Measurements from ENCODE around the gene FAM167B. TPM values are rescaled to one million over a fixed set of nuclear protein-coding genes. Genes with fewer than 3 reads are reported as not detected.

FAM167B gene
- total RNA-seq, result 0.38 and 2.0 TPM in 2 replicates

GRCh38 chr1:32246888-32247273 is at the start of gene FAM167B:
FAM167B (plus strand) TSS chr1:32247222; CDS start chr1:32247422, 200 bp downstream.

GRCh38 chr1:32200226-32201010 is 46.6 kb upstream of the FAM167B start, which contains the start of gene CCDC28B:
CCDC28B (plus strand) TSS chr1:32200595; CDS start chr1:32201936, 1,341 bp downstream.

GRCh38 chr1:32205401-32206370 is 41.3 kb upstream of the FAM167B start, which contains the start of gene IQCC:
IQCC (plus strand) TSS chr1:32205671; CDS start chr1:32205682, 11 bp downstream.

GRCh38 chr1:32208891-32209328 is 38.1 kb upstream of the FAM167B start, which contains the start of gene DCDC2B:
DCDC2B (plus strand) TSS chr1:32209089; CDS start chr1:32209094, 5 bp downstream.

GRCh38 chr1:32221980-32222755 is 24.9 kb upstream of the FAM167B start, which contains the start of the genes EIF3I and TMEM234:
EIF3I (plus strand) TSS chr1:32222407; CDS start chr1:32222442, 35 bp downstream.
TMEM234 (minus strand) TSS chr1:32222353; CDS start chr1:32222322, 31 bp downstream.

GRCh38 chr1:32250893-32251716 is 4.1 kb downstream of the FAM167B start, which contains the start of gene LCK:
LCK (plus strand) TSS chr1:32251265; CDS start chr1:32274330, 23,065 bp downstream.

GRCh38 chr1:32291708-32292538 is 44.9 kb downstream of the FAM167B start, which contains the start of gene HDAC1:
HDAC1 (plus strand) TSS chr1:32292083; CDS start chr1:32292170, 87 bp downstream.

Other genes starting within 250 kb of the FAM167B start
- 29.6 and 79.9 TPM in 2 replicates for gene KHDRBS1, start 233.4 kb upstream of the FAM167B start, total RNA-seq
- gene TMEM39B, start 174.3 kb upstream of the FAM167B start, total RNA-seq, result 2.5 and 5.9 TPM in 2 replicates
- 33.8 and 50.0 TPM in 2 replicates for gene KPNA6, start 139.2 kb upstream of the FAM167B start, total RNA-seq
- 78.4 and 108 TPM in 2 replicates for gene TXLNA, start 67.5 kb upstream of the FAM167B start, total RNA-seq
- 7.9 and 17.3 TPM in 2 replicates for gene CCDC28B, start 46.6 kb upstream of the FAM167B start, total RNA-seq
- gene IQCC, start 41.6 kb upstream of the FAM167B start, total RNA-seq, result 1.7 and 1.9 TPM in 2 replicates
- not detected in 2 replicates for gene DCDC2B, start 38.1 kb upstream of the FAM167B start, total RNA-seq
- gene TMEM234, start 24.9 kb upstream of the FAM167B start, total RNA-seq, result 12.1 and 14.4 TPM in 2 replicates
- 335 and 518 TPM in 2 replicates for gene EIF3I, start 24.8 kb upstream of the FAM167B start, total RNA-seq
- gene LCK, start 4.0 kb downstream of the FAM167B start, total RNA-seq, result not detected in 2 replicates
- 53.0 and 92.6 TPM in 2 replicates for gene HDAC1, start 44.9 kb downstream of the FAM167B start, total RNA-seq
- 11.8 and 23.0 TPM in 2 replicates for gene MARCKSL1, start 89.0 kb downstream of the FAM167B start, total RNA-seq
- gene FAM229A, start 115.3 kb downstream of the FAM167B start, total RNA-seq, result 0.58 and 1.1 TPM in 2 replicates
- 0.56 TPM in 1 of 2 replicates, not detected in the other for gene TSSK3, start 115.3 kb downstream of the FAM167B start, total RNA-seq
- gene BSDC1, start 147.2 kb downstream of the FAM167B start, total RNA-seq, result 46.6 and 83.4 TPM in 2 replicates
- gene ZBTB8B, start 217.8 kb downstream of the FAM167B start, total RNA-seq, result under 0.01 TPM in 2 replicates